HG03196 (cell line): ENCODE results near the gene CHST10.
"Not testable (repeated sequence)": the region's sequence is repeated elsewhere in the genome, so short reads cannot be mapped to it uniquely, and the experiment has no call there.

ENCODE experiments used
- ATAC-seq: cut with Tn5 transposase; IDR thresholded peaks from one replicate; pipeline ENCODE4 v1.9.1; 2021; ENCODE audit not compliant: unreplicated experiment

The CHST10 gene

DNA sequence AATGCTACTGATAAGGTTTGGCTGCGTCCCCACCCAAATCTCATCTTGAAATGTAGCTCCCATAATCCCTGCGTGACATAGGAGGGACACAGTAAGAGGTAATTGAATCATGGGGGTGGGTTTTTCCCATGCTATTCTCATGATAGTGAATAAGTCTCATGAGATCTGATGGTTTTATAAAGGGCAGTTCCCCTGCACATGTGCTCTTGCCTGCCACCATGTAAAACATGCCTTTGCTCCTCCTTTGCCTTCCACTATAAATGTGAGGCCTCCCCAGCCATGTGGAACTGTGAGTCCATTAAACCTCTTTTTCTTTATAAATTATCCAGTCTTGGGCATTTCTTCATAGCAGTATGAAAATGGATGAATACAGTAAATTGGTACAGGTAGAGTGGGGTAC is 75.0 kb downstream of the CHST10 start:
- not testable (repeated sequence) for ATAC-seq
